WTC11 (cell line): ENCODE data around the gene EXOC4. TPM values are rescaled to one million over a fixed set of nuclear protein-coding genes. Genes with fewer than 3 reads are reported as not detected.

Experiments
- ATAC-seq: fragments of 200-7000 bp; cut with Tn5 transposase; 2 replicates; pipeline ENCODE4 v1.10.0; 2021; ENCODE audit warnings: mild to moderate bottlenecking, moderate library complexity
- CTCF ChIA-PET: fragments of 300-600 bp; sonication (Branson Sonifier 250); formaldehyde crosslinking; loops from one replicate; lab custom pipeline; 2021; ENCODE audit warnings: antibody characterized with exemption; lab: Charles Lee
- POLR2A ChIA-PET: fragments of 350-600 bp; sonication (Branson Sonifier 250); formaldehyde crosslinking; loops from one replicate; lab custom pipeline; 2021; ENCODE audit warnings: antibody characterized with exemption; lab: Charles Lee
- DNase-seq: peaks from one replicate; pipeline ENCODE4 v3.0.0; 2021; ENCODE audit warnings: low spot score
- H3K27ac Mint-ChIP-seq: 2 replicates; pipeline ENCODE4 v1.8.0; 2021; ENCODE audit warnings: mixed read lengths
- H3K27me3 Mint-ChIP-seq: 2 replicates; pipeline ENCODE4 v1.8.0; 2021; ENCODE audit warnings: low read depth, mild to moderate bottlenecking, moderate library complexity, mixed read lengths
- H3K36me3 Mint-ChIP-seq: 2 replicates; pipeline ENCODE4 v1.8.0; 2021; ENCODE audit warnings: mixed read lengths
- H3K4me1 Mint-ChIP-seq: 2 replicates; pipeline ENCODE4 v1.8.0; 2022; ENCODE audit warnings: mixed read lengths
- H3K4me3 Mint-ChIP-seq: 2 replicates; pipeline ENCODE4 v1.8.0; 2021; ENCODE audit warnings: mild to moderate bottlenecking, moderate library complexity, mixed read lengths
- H3K9me3 Mint-ChIP-seq: 2 replicates; pipeline ENCODE4 v1.8.0; 2021; ENCODE audit warnings: mixed read lengths
- CBFB ChIP-seq: sonication (generic); formaldehyde crosslinking; IDR thresholded peaks from 2 replicates; pipeline ENCODE4 v1.8.1; 2022; ENCODE audit warnings: mild to moderate bottlenecking, low read depth, missing genetic modification reagents
- CREB1 ChIP-seq: sonication (generic); formaldehyde crosslinking; IDR thresholded peaks from 2 replicates; pipeline ENCODE4 v1.8.0; 2023; ENCODE audit warnings: mild to moderate bottlenecking, missing genetic modification reagents
- CREM ChIP-seq: sonication (generic); formaldehyde crosslinking; IDR thresholded peaks from 2 replicates; pipeline ENCODE4 v1.8.1; 2022; ENCODE audit warnings: mild to moderate bottlenecking, missing genetic modification reagents, moderate library complexity
- EMX1 ChIP-seq: fragments of 250-450 bp; sonication (Bioruptor Pico); IDR thresholded peaks from 2 replicates; pipeline ENCODE4 v1.8.0; 2021; ENCODE audit warnings: mild to moderate bottlenecking
- IRF2 ChIP-seq: sonication (generic); formaldehyde crosslinking; IDR thresholded peaks from 2 replicates; pipeline ENCODE4 v1.8.0; 2022; ENCODE audit warnings: low read depth, missing genetic modification reagents, borderline replicate concordance
- KAT7 ChIP-seq: sonication (generic); formaldehyde crosslinking; IDR thresholded peaks from 2 replicates; pipeline ENCODE4 v1.8.1; 2023; ENCODE audit warnings: missing genetic modification reagents, mild to moderate bottlenecking, borderline replicate concordance
- MYBL2 ChIP-seq: sonication (generic); formaldehyde crosslinking; IDR thresholded peaks from 2 replicates; pipeline ENCODE4 v1.8.1; 2023; ENCODE audit warnings: mild to moderate bottlenecking, moderate library complexity, missing genetic modification reagents
- NFATC4 ChIP-seq: fragments of 250-450 bp; sonication (Bioruptor Pico); IDR thresholded peaks from 2 replicates; pipeline ENCODE4 v1.9.0; 2021; ENCODE audit warnings: mild to moderate bottlenecking
- NR1H2 ChIP-seq: sonication (generic); formaldehyde crosslinking; IDR thresholded peaks from 2 replicates; pipeline ENCODE4 v1.9.0; 2021; ENCODE audit warnings: mild to moderate bottlenecking, moderate library complexity, missing genetic modification reagents
- NR3C1 ChIP-seq: sonication (generic); formaldehyde crosslinking; conservative IDR thresholded peaks from 2 replicates; pipeline ENCODE4 v1.8.1; 2023; ENCODE audit warnings: low read depth, mild to moderate bottlenecking, missing genetic modification reagents
- PRDM15 ChIP-seq: sonication (generic); formaldehyde crosslinking; IDR thresholded peaks from 2 replicates; pipeline ENCODE4 v1.8.0; 2022; ENCODE audit warnings: missing genetic modification reagents
- STAT6 ChIP-seq: sonication (generic); formaldehyde crosslinking; conservative IDR thresholded peaks from 2 replicates; pipeline ENCODE4 v1.8.1; 2023; ENCODE audit warnings: mild to moderate bottlenecking, low read depth, missing genetic modification reagents, moderate library complexity
- TEAD4 ChIP-seq: sonication (generic); formaldehyde crosslinking; IDR thresholded peaks from 2 replicates; pipeline ENCODE4 v1.8.0; 2022; ENCODE audit warnings: mild to moderate bottlenecking, missing genetic modification reagents
- TP53 ChIP-seq: sonication (generic); formaldehyde crosslinking; IDR thresholded peaks from 2 replicates; pipeline ENCODE4 v1.8.1; 2023; ENCODE audit warnings: mild to moderate bottlenecking, missing genetic modification reagents
- ZBTB21 ChIP-seq: sonication (generic); formaldehyde crosslinking; IDR thresholded peaks from 2 replicates; pipeline ENCODE4 v1.8.1; 2023; ENCODE audit warnings: mild to moderate bottlenecking, missing genetic modification reagents, borderline replicate concordance
- ZNF121 ChIP-seq: sonication (generic); formaldehyde crosslinking; IDR thresholded peaks from 2 replicates; pipeline ENCODE4 v1.8.0; 2023; ENCODE audit warnings: missing genetic modification reagents
- ZNF138 ChIP-seq: sonication (generic); formaldehyde crosslinking; conservative IDR thresholded peaks from 2 replicates; pipeline ENCODE4 v1.8.1; 2022; ENCODE audit warnings: mild to moderate bottlenecking, moderate library complexity, missing genetic modification reagents
- ZNF232 ChIP-seq: sonication (generic); formaldehyde crosslinking; IDR thresholded peaks from 2 replicates; pipeline ENCODE4 v1.8.0; 2022; ENCODE audit warnings: mild to moderate bottlenecking, missing genetic modification reagents
- ZNF396 ChIP-seq: fragments of 250-450 bp; sonication (Bioruptor Pico); IDR thresholded peaks from 2 replicates; pipeline ENCODE4 v1.8.0; 2021; ENCODE audit warnings: mild to moderate bottlenecking, moderate library complexity, borderline replicate concordance
- ZNF671 ChIP-seq: fragments of 250-450 bp; sonication (Bioruptor Pico); IDR thresholded peaks from 2 replicates; pipeline ENCODE4 v1.8.0; 2021; ENCODE audit warnings: mild to moderate bottlenecking
- total RNA-seq: library from RNA; stranded (reverse); gene quantifications from 3 replicates; pipeline ENCODE4 v1.2.3, GENCODE V29; 2021
- TF ChIP-seq, protein P1 (sequence below): fragments of 250-450 bp; sonication (Bioruptor Pico); IDR thresholded peaks from 2 replicates; pipeline ENCODE4 v2.1.2; 2022; ENCODE audit warnings: mild to moderate bottlenecking, moderate library complexity
- TF ChIP-seq, protein P2 (sequence below): sonication (generic); formaldehyde crosslinking; IDR thresholded peaks from 2 replicates; pipeline ENCODE4 v1.8.0; 2023; ENCODE audit warnings: mild to moderate bottlenecking, missing genetic modification reagents
- TF ChIP-seq, protein P3 (sequence below): fragments of 250-450 bp; sonication (Bioruptor Pico); conservative IDR thresholded peaks from 2 replicates; pipeline ENCODE4 v1.9.0; 2021; ENCODE audit warnings: mild to moderate bottlenecking

The EXOC4 gene
- total RNA-seq, 1 experiment from 2014 or later = 62.0 TPM

DNA sequence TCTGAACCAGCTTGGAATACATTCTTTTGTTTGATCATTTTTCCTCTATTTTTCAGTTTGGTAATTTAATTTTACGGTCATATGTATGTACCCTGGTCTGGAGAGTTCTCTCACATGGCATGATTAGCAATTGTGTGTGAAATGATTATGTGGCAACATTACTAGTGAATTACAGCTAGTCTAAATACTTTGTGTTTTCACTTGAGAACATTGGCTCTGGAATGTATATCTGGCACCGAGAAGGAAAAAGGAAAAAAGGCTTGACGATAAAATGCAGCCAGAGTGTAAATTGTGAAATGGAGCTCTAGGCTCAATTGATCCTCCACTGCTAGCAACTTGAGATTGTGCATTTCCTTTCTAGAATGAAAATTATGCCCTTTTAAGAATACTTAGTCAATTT, 397.2 kb downstream of the EXOC4 start (continued):
- TF ChIP-seq CBFB (CRISPR knock-in tag) (no peak), TEAD4 (no peak), CREB1 (no peak), TP53 (CRISPR knock-in tag) (no peak), PRDM15 (CRISPR knock-in tag) (no peak)

DNA sequence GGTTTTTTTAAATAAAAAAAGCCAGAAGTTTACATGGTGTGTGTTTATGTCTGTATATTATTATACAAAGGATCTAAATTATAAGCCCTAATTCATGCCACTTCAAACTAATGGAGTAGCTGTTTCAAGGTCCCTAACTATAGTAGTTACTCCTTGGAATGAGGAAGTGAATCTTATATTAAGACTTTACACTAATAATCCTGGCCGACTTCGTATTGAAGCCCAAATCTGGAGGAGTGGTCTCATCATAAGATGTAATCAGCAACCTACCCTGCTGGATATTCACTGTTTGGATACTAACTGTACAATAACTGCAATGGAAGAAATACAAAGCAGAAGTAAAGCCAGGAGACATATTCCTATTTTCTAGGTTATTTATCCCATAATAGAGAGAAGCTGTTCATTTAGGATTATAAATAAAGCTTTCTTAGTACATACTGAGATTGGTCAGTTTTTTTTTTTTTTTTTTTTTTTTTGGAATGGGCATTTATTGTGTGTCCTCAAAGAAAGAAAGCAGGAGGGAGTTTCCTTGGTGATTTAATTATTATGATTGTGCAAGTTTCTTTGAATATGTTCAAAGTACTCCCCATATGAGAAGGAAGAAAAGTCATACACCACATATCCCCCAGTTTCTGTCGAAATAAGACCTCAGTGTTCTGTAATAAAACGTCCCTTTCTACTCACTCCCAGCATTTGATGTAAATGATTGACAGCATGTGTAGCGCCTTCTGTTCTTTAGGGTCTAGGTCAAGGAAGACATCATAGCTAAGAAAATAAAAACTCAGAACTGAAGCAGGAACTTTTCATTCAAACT, 397.8 kb downstream of the EXOC4 start:
- Mint-ChIP-seq H3K4me3 (no peak overlapping the region), H3K27me3 (no peaks in the 10 kb centered on the region), H3K36me3 (no peaks in the 10 kb centered on the region), H3K27ac (no peak overlapping the region), H3K9me3 (no peaks in the 10 kb centered on the region), H3K4me1 (peaks cover 14% of the 10 kb centered on the region)
- ATAC-seq (no peak), DNase-seq (no peak)
- ChIA-PET CTCF (no interaction called here), POLR2A (no interaction called here)
- TF ChIP-seq IRF2 (no peak), KAT7 (CRISPR knock-in tag) (no peak), NR1H2 (CRISPR knock-in tag) (no peak), NFATC4 (CRISPR knock-in tag) (no peak), EMX1 (CRISPR knock-in tag) (no peak)

GRCh38 chr7:133652547-133652946, 399.7 kb downstream of the EXOC4 start:
- ATAC-seq = no peak
- no peaks in the 10 kb centered on the region for H3K9me3 Mint-ChIP-seq
- ChIA-PET POLR2A (no interaction called here), CTCF (no interaction called here)
- no peak overlapping the region for H3K4me3 Mint-ChIP-seq
- H3K27ac Mint-ChIP-seq = no peak overlapping the region
- DNase-seq = no peak
- no peaks in the 10 kb centered on the region for H3K27me3 Mint-ChIP-seq
- no peaks in the 10 kb centered on the region for H3K36me3 Mint-ChIP-seq
- no peaks in the 10 kb centered on the region for H3K4me1 Mint-ChIP-seq
- no peak for TF ChIP-seq ZNF121 (CRISPR knock-in tag)
- no peak for TF ChIP-seq MYBL2 (CRISPR knock-in tag)
- TF ChIP-seq ZBTB21 (CRISPR knock-in tag) = no peak
- TF ChIP-seq, protein P1, sequence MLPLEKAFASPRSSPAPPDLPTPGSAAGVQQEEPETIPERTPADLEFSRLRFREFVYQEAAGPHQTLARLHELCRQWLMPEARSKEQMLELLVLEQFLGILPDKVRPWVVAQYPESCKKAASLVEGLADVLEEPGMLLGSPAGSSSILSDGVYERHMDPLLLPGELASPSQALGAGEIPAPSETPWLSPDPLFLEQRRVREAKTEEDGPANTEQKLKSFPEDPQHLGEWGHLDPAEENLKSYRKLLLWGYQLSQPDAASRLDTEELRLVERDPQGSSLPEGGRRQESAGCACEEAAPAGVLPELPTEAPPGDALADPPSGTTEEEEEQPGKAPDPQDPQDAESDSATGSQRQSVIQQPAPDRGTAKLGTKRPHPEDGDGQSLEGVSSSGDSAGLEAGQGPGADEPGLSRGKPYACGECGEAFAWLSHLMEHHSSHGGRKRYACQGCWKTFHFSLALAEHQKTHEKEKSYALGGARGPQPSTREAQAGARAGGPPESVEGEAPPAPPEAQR = no peak
- TF ChIP-seq ZNF396 = no peak
- TF ChIP-seq STAT6 (CRISPR knock-in tag) = no peak
- TF ChIP-seq ZNF671 = no peak
- no peak for TF ChIP-seq NR3C1
- no peak for TF ChIP-seq ZNF232
- no peak for TF ChIP-seq CREM (CRISPR knock-in tag)
- TF ChIP-seq, protein P2, sequence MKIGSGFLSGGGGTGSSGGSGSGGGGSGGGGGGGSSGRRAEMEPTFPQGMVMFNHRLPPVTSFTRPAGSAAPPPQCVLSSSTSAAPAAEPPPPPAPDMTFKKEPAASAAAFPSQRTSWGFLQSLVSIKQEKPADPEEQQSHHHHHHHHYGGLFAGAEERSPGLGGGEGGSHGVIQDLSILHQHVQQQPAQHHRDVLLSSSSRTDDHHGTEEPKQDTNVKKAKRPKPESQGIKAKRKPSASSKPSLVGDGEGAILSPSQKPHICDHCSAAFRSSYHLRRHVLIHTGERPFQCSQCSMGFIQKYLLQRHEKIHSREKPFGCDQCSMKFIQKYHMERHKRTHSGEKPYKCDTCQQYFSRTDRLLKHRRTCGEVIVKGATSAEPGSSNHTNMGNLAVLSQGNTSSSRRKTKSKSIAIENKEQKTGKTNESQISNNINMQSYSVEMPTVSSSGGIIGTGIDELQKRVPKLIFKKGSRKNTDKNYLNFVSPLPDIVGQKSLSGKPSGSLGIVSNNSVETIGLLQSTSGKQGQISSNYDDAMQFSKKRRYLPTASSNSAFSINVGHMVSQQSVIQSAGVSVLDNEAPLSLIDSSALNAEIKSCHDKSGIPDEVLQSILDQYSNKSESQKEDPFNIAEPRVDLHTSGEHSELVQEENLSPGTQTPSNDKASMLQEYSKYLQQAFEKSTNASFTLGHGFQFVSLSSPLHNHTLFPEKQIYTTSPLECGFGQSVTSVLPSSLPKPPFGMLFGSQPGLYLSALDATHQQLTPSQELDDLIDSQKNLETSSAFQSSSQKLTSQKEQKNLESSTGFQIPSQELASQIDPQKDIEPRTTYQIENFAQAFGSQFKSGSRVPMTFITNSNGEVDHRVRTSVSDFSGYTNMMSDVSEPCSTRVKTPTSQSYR (CRISPR knock-in tag) = no peak
- TF ChIP-seq ZNF138 = no peak
- TF ChIP-seq, protein P3, sequence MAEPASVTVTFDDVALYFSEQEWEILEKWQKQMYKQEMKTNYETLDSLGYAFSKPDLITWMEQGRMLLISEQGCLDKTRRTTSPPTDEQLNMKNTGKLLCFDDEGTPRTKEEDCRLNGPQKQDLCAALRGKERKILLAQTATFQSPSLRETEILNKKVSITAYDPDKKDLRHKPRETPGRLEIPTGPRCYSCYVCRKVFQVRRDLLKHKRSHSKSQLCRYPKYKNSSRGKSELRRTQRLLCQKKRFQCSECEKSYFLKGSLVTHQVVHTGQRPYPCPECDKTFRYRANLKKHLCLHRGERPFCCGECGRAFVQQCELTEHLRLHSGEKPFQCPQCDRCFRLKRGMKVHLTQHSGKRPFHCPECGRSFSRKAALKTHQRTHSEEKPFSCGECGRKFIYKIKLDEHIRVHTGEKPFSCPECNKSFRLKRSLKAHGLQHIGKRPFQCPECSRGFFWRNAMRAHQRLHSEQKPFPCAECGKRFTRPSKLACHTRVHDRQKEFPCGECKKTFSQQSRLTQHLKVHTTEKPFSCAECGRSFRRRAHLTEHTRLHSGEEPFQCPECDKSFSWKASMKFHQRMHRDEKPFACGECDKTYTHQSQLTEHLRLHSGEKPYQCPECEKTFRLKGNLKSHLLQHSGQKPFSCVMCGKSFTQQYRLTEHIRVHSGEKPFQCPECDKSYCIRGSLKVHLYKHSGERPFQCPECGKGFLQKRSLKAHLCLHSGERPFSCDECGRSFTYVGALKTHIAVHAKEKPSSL (CRISPR knock-in tag) = no peak
